Fibroblast of lung (primary cell): Measurements from ENCODE around the gene CFAP299. TPM values are rescaled to one million over a fixed set of nuclear protein-coding genes. Genes with fewer than 3 reads are reported as not detected.

Source experiments
- DNase-seq, 2 donors: peaks; one replicate each; pipeline versions ENCODE4 v3.0.0 to v3.0.0-alpha.2; 2010; ENCODE audit warnings: low read depth in 2 of 2
- H2AFZ ChIP-seq: 2 replicates; pipeline ENCODE4 v1.5.1; 2012; ENCODE audit warnings: low read length, control low read depth, inconsistent platforms
- H3K27ac ChIP-seq: 2 replicates; pipeline ENCODE4 v1.5.1; 2011; ENCODE audit warnings: low read length, control low read depth; ENCODE audit not compliant: insufficient read depth
- H3K27me3 ChIP-seq: 2 replicates; pipeline ENCODE4 v1.5.1; 2011; ENCODE audit warnings: mild to moderate bottlenecking, low read length; ENCODE audit not compliant: control insufficient read depth, insufficient read depth
- H3K36me3 ChIP-seq: 2 replicates; pipeline ENCODE4 v1.5.1; 2011; ENCODE audit warnings: low read length; ENCODE audit not compliant: control insufficient read depth, insufficient read depth
- H3K4me1 ChIP-seq: 2 replicates; pipeline ENCODE4 v1.5.1; 2011; ENCODE audit warnings: low read length; ENCODE audit not compliant: control insufficient read depth, insufficient read depth; ENCODE audit errors: extremely low read depth
- H3K4me2 ChIP-seq: 2 replicates; pipeline ENCODE4 v1.5.1; 2011; ENCODE audit warnings: low read length, control low read depth; ENCODE audit not compliant: insufficient read depth; ENCODE audit errors: extremely low read depth
- H3K4me3 ChIP-seq, 4 experiments: fragments of 200-600 bp in 1 of 4; sonication (generic) in 1 of 4; replicated peaks in 1 of 4; 2 replicates each; pipeline ENCODE4 v1.5.1; 2011 to 2016; ENCODE audit warnings: low read length in 4 of 4, low read depth in 3 of 4, mild to moderate bottlenecking in 3 of 4, control low read depth in 2 of 4, inconsistent platforms in 1 of 4, mixed read lengths in 1 of 4; ENCODE audit not compliant: insufficient read depth in 1 of 4; ENCODE audit errors: control extremely low read depth in 1 of 4
- H3K79me2 ChIP-seq: 2 replicates; pipeline ENCODE4 v1.5.1; 2012; ENCODE audit warnings: mild to moderate bottlenecking, low read length, inconsistent platforms; ENCODE audit not compliant: control insufficient read depth, insufficient read depth
- H3K9ac ChIP-seq: 2 replicates; pipeline ENCODE4 v1.5.1; 2011; ENCODE audit warnings: mild to moderate bottlenecking, low read length, control low read depth; ENCODE audit not compliant: insufficient read depth
- H3K9me3 ChIP-seq: 2 replicates; pipeline ENCODE4 v1.5.1; 2012; ENCODE audit warnings: low read depth, low read length; ENCODE audit not compliant: control insufficient read depth, insufficient read depth
- H4K20me1 ChIP-seq: 2 replicates; pipeline ENCODE4 v1.5.1; 2011; ENCODE audit warnings: low read length; ENCODE audit not compliant: control insufficient read depth, insufficient read depth; ENCODE audit errors: extremely low read depth
- EZH2 ChIP-seq: IDR thresholded peaks from 2 replicates; pipeline ENCODE4 v1.5.1; 2012; ENCODE audit warnings: low read length, control low read depth, mild to moderate bottlenecking; ENCODE audit errors: missing control alignments
- polyA plus RNA-seq, 2 donors: library from polyadenylated mRNA; depleted of rRNA in 1 of 2; stranded (reverse) in 1 of 2; unstranded in 1 of 2; fragments of >200 nt; gene quantifications; 2 replicates each; pipeline ENCODE4 v1.2.1, GENCODE V29; 2011 to 2012; ENCODE audit warnings: missing spikeins in 1 of 2
- total RNA-seq: library from RNA; depleted of rRNA; stranded (reverse); fragments of >200 nt; gene quantifications from 2 replicates; pipeline ENCODE4 v1.2.1, GENCODE V29; 2014
- TF ChIP-seq, protein P1 (sequence below), 2 donors: IDR thresholded peaks in 1 of 2; conservative IDR thresholded peaks in 1 of 2; 1 replicate in 1 of 2; 2 replicates in 1 of 2; pipeline ENCODE4 v1.5.1; 2011 to 2012; ENCODE audit warnings: low read length in 2 of 2, control low read depth in 1 of 2, inconsistent platforms in 1 of 2, low read depth in 1 of 2, mild to moderate bottlenecking in 1 of 2

Gene CFAP299
- total and polyA plus RNA-seq, 2 donors (not counting 1 experiment from before 2014, with no cell fraction given) = 0.79 to 16.2 TPM

GRCh38 chr4:80521438-80521837, 185.9 kb downstream of the CFAP299 start:
- no peak overlapping the region for H3K27ac ChIP-seq

DNA sequence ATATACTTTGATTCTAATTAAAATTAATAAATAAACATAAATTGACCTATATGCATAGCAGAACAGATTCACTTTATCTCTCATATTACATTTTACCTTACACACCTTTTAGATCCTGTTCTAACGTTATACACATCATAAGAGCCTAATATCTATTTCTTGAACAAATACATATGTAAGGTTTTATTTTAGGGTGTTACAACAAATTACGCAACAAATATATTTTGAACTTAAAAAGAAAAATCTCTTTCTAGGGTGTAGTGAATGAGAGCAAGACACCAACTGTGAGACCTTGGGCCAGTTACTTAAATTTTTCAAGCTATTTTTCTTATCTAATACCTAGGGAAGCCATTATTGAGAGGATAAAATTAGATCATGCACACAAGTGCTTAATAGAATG, 191.2 kb downstream of the CFAP299 start:
- Histone ChIP-seq H3K4me3 (no peak overlapping the region), H3K27me3 (no peaks in the 10 kb centered on the region), H3K9ac (no peak overlapping the region), H3K79me2 (no peaks in the 10 kb centered on the region), H4K20me1 (no peaks in the 10 kb centered on the region), H3K36me3 (no peaks in the 10 kb centered on the region), H3K27ac (no peak overlapping the region), H3K9me3 (no peaks in the 10 kb centered on the region), H3K4me1 (no peaks in the 10 kb centered on the region), H2AFZ (no peak overlapping the region), H3K4me2 (no peak overlapping the region)
- TF ChIP-seq, protein P1, sequence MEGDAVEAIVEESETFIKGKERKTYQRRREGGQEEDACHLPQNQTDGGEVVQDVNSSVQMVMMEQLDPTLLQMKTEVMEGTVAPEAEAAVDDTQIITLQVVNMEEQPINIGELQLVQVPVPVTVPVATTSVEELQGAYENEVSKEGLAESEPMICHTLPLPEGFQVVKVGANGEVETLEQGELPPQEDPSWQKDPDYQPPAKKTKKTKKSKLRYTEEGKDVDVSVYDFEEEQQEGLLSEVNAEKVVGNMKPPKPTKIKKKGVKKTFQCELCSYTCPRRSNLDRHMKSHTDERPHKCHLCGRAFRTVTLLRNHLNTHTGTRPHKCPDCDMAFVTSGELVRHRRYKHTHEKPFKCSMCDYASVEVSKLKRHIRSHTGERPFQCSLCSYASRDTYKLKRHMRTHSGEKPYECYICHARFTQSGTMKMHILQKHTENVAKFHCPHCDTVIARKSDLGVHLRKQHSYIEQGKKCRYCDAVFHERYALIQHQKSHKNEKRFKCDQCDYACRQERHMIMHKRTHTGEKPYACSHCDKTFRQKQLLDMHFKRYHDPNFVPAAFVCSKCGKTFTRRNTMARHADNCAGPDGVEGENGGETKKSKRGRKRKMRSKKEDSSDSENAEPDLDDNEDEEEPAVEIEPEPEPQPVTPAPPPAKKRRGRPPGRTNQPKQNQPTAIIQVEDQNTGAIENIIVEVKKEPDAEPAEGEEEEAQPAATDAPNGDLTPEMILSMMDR (conservative IDR thresholded peaks at IDR 0.05 in 1 of 2, IDR thresholded peaks at IDR 0.05 in 1 of 2; ENCODE audit: low read depth in 1 of 2, low read length in 2 of 2) = no peak
- TF ChIP-seq EZH2 = no peak
- DNase-seq = no peak

More at GRCh38 chr4:80521438-80521837, 185.9 kb downstream of the CFAP299 start:
- Histone ChIP-seq H3K9ac (no peak overlapping the region), H2AFZ (no peak overlapping the region), H3K79me2 (no peaks in the 10 kb centered on the region), H3K27me3 (no peaks in the 10 kb centered on the region), H3K4me1 (no peaks in the 10 kb centered on the region), H3K4me2 (no peak overlapping the region), H3K4me3 (no peak overlapping the region), H3K36me3 (no peaks in the 10 kb centered on the region), H4K20me1 (no peaks in the 10 kb centered on the region), H3K9me3 (no peaks in the 10 kb centered on the region)
- TF ChIP-seq, protein P1 (conservative IDR thresholded peaks at IDR 0.05 in 1 of 2, IDR thresholded peaks at IDR 0.05 in 1 of 2; ENCODE audit: low read depth in 1 of 2, low read length in 2 of 2) = no peak
- TF ChIP-seq EZH2 = no peak
- no peak for DNase-seq

GRCh38 chr4:80529026-80529425, 193.5 kb downstream of the CFAP299 start:
- TF ChIP-seq, protein P1 (conservative IDR thresholded peaks at IDR 0.05 in 1 of 2, IDR thresholded peaks at IDR 0.05 in 1 of 2; ENCODE audit: low read depth in 1 of 2, low read length in 2 of 2) = no peak
- TF ChIP-seq EZH2 = no peak
- DNase-seq = peak in 1 of 2 donors; percentile 43
- Histone ChIP-seq H3K79me2 (no peaks in the 10 kb centered on the region), H3K4me1 (no peaks in the 10 kb centered on the region), H4K20me1 (no peaks in the 10 kb centered on the region), H3K36me3 (no peaks in the 10 kb centered on the region), H3K9me3 (no peaks in the 10 kb centered on the region), H2AFZ (no peak overlapping the region), H3K9ac (no peak overlapping the region), H3K27me3 (no peaks in the 10 kb centered on the region), H3K4me3 (no peak overlapping the region), H3K4me2 (no peak overlapping the region), H3K27ac (no peak overlapping the region)
